Measurements from ENCODE around the gene ALPP.

DNA sequence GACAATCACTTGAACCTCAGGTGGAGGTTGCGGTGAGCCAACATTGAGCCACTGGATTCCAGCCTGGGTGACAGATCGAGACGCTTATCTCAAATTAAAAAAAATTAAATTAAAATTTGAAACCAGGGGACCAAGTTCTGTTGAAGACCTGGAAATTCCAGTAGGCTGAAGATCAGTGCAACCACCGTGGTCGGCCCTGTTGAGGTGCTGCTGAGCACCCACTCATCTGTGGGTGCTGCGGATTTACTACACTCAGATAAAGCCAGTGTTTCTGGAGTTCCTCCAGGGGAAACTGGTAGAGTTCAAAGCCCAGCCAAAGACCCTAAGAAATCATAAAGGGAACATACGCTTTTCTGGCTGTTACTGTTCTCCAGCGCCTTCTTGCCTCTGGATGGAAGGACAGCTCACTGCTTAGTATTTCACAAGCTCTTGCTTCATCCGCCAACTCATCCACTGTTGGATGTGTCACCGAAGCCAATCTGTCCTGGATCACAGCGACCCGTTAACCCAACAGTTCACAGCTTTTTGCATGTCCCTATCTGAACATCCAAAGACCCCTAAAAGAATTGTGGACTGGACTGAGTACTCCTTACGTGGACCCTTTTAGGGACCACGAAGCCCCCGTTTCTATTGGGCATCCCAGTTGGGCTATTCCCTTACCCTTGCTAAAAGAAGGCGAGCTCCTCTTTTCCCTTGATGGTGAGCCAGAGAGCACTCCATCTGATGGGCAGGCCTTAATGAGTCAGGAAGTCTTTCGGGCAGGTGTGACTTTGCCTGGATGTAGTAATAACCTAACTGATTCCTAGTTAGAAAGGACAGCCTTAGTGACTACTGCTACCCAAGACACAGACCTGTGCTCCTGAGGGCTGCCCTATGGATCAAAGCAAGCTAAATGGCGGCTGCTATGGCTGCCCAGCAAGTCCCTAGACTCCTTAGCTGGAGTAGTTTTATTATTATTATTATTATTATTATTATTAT, 6.0 kb upstream of the ALPP start:
- TF ChIP-seq EZH2phosphoT487 (IDR thresholded peaks at IDR 0.05; ENCODE audit: insufficient read depth, low read depth) (no peak), EZH2 (IDR thresholded peaks at IDR 0.05; ENCODE audit: insufficient read depth, poor library complexity, severe bottlenecking) (no peak)

All from GM23248 (cell line).